Pancreas (tissue), 10 donors: Measurements from ENCODE around the gene FNDC3A. TPM values are rescaled to one million over a fixed set of nuclear protein-coding genes. Genes with fewer than 3 reads are reported as not detected.

ENCODE experiments used
- ATAC-seq, 4 donors: fragments of 200-7000 bp; cut with Tn5 transposase; one replicate each; pipeline versions ENCODE4 v1.8.0 to v1.9.1; 2020; ENCODE audit warnings: mild to moderate bottlenecking in 4 of 4, moderate library complexity in 4 of 4
- DNase-seq, 6 donors: peaks; one replicate each; pipeline ENCODE4 v3.0.0-alpha.2; 2020
- FAIRE-seq: peaks from 2 replicates; lab custom pipeline; 2012; peaks lifted over from hg19 to GRCh38; lab: Jason Lieb, UNC
- H3K27ac ChIP-seq, 4 donors: fragments of 200-600 bp; sonication (generic); 1 replicate in 3 of 4; 2 replicates in 1 of 4; pipeline versions ENCODE4 v1.5.0 to v1.8.0; 2020
- H3K27me3 ChIP-seq, 4 donors: fragments of 200-600 bp; one replicate each; pipeline ENCODE4 v1.8.0; 2021
- H3K36me3 ChIP-seq, 3 donors: fragments of 200-600 bp; sonication (generic) in 1 of 3; one replicate each; pipeline versions ENCODE4 v1.5.0 to v1.8.0; 2020 to 2021
- H3K4me1 ChIP-seq, 3 donors: fragments of 200-600 bp; one replicate each; pipeline ENCODE4 v1.8.0; 2021
- H3K4me3 ChIP-seq, 4 donors: fragments of 200-600 bp; sonication (generic) in 2 of 4; one replicate each; pipeline versions ENCODE4 v1.5.0 to v1.8.0; 2020 to 2021
- H3K9me3 ChIP-seq, 4 donors: fragments of 200-600 bp; one replicate each; pipeline ENCODE4 v1.8.0; 2021
- CTCF ChIP-seq, 4 donors: fragments of 200-600 bp; sonication (generic) in 3 of 4; IDR thresholded peaks; one replicate each; pipeline versions ENCODE4 v1.5.0 to v1.8.0; 2021; ENCODE audit warnings: antibody characterized with exemption in 4 of 4
- WGBS, 2 donors: extraction: QIAGEN DNeasy Blood & Tissue Kit; methylation state at CpG; one replicate each; pipeline ENCODE4 v1.1.7; 2013; 5-methylcytosine and 5-hydroxymethylcytosine counted together
- intact Hi-C, 3 donors: fragments of 100-400 bp; cut with DNase I; formaldehyde crosslinking; loops; one replicate each; pipeline versions ENCODE4 v1.11.1 to v1.14.2; 2022
- polyA plus RNA-seq, 2 donors: library from polyadenylated mRNA; stranded (reverse); fragments of 200-250 nt; gene quantifications; one replicate each; pipeline ENCODE4 v1.2.3, GENCODE V29; 2013
- total RNA-seq, 6 donors: library from RNA; stranded (reverse); fragmentation: NEBNext Ultra II Directional in 4 of 6; extraction: Animal tissue kit (Norgen Biotek cat#: 25700) in 4 of 6; gene quantifications; one replicate each; pipeline versions ENCODE4 v1.2.1 to v1.2.4, GENCODE V29; 2021 to 2023
- donor health status: healthy with polysubstance abuse.
- donor health status: DM: no; HTN: no; CAD: no; lungs with moderate emphysema.
- donor health status: DM: no; HTN: no; CAD: no.
- donor health status: control.
- donor health status: control.
- donor health status: Bipolar disorder and iron deficiency.
- donor health status: DM: yes; HTN: yes; CAD: no.
- donor health status: DM: no; HTN: no; CAD: no.
- donor health status: DM: no; HTN: no; CAD: no.
- donor health status: DM: yes; HTN: yes; CAD: no.

FNDC3A gene
- total and polyA plus RNA-seq, 8 donors, result 22.4 to 65.5 (median 47.2) TPM

- no peak overlapping the region for H3K4me3 ChIP-seq
- ATAC-seq, result no peak
- H3K27me3 ChIP-seq, result no peaks in the 10 kb centered on the region
- no peaks in the 10 kb centered on the region for H3K36me3 ChIP-seq
- intact Hi-C loops, result no loop called here
- 46 to 47% methylated on average over 4 of the region's 4 CpGs for WGBS, 2 donors
- TF ChIP-seq CTCF (IDR thresholded peaks at IDR 0.05), result no peak
- no peak overlapping the region for H3K27ac ChIP-seq
- no peak for FAIRE-seq
- H3K4me1 ChIP-seq, result no peaks in the 10 kb centered on the region
- DNase-seq, result no peak
- no peaks in the 10 kb centered on the region for H3K9me3 ChIP-seq
Observed at GRCh38 chr13:48949566-48950500, 25.9 kb upstream of the FNDC3A start.

GRCh38 chr13:48950501-48950875 is 25.2 kb upstream of the FNDC3A start:
- Histone ChIP-seq H3K27ac (no peak overlapping the region), H3K4me1 (no peaks in the 10 kb centered on the region), H3K27me3 (no peaks in the 10 kb centered on the region), H3K4me3 (no peak overlapping the region), H3K36me3 (no peaks in the 10 kb centered on the region), H3K9me3 (no peaks in the 10 kb centered on the region)
- DNase-seq (no peak), FAIRE-seq (no peak), ATAC-seq (peak in 1 of 4 donors; percentile 40)
- intact Hi-C loops, result no loop called here
- TF ChIP-seq CTCF (IDR thresholded peaks at IDR 0.05), result no peak
- WGBS, 2 donors, result 45 to 55% methylated on average over 1 of the region's 1 CpG

- no peak for ATAC-seq
- no peak overlapping the region for H3K4me3 ChIP-seq
- no peaks in the 10 kb centered on the region for H3K4me1 ChIP-seq
- no peaks in the 10 kb centered on the region for H3K9me3 ChIP-seq
- H3K27me3 ChIP-seq, result no peaks in the 10 kb centered on the region
- DNase-seq, result no peak
- no peaks in the 10 kb centered on the region for H3K36me3 ChIP-seq
- H3K27ac ChIP-seq, result no peak overlapping the region
- TF ChIP-seq CTCF (IDR thresholded peaks at IDR 0.05), result no peak
- 66 to 70% methylated on average over 6 of the region's 6 CpGs for WGBS, 2 donors
- intact Hi-C loops, result no loop called here
- no peak for FAIRE-seq
Observed at GRCh38 chr13:48954081-48954480, 21.6 kb upstream of the FNDC3A start.

- DNase-seq (no peak), FAIRE-seq (no peak), ATAC-seq (no peak)
- H3K4me1 ChIP-seq, result no peaks in the 10 kb centered on the region
- no peaks in the 10 kb centered on the region for H3K27me3 ChIP-seq
- no peaks in the 10 kb centered on the region for H3K9me3 ChIP-seq
- TF ChIP-seq CTCF (IDR thresholded peaks at IDR 0.05), result no peak
- no peaks in the 10 kb centered on the region for H3K36me3 ChIP-seq
- 50 to 75% methylated on average over 2 of the region's 2 CpGs for WGBS, 2 donors
- no peak overlapping the region for H3K4me3 ChIP-seq
- intact Hi-C loops, result no loop called here
- no peak overlapping the region for H3K27ac ChIP-seq
Observed at GRCh38 chr13:48955536-48955935, 20.2 kb upstream of the FNDC3A start.

- Histone ChIP-seq H3K36me3 (no peaks in the 10 kb centered on the region), H3K27ac (no peak overlapping the region), H3K27me3 (no peaks in the 10 kb centered on the region), H3K9me3 (no peaks in the 10 kb centered on the region), H3K4me3 (no peak overlapping the region), H3K4me1 (no peaks in the 10 kb centered on the region)
- WGBS, 2 donors, result 91 to 95% methylated on average over 2 of the region's 2 CpGs
- TF ChIP-seq CTCF (IDR thresholded peaks at IDR 0.05), result no peak
- no peak for ATAC-seq
- no peak for DNase-seq
- no peak for FAIRE-seq
- intact Hi-C loops, result no loop called here
Observed at GRCh38 chr13:48961379-48961778, 14.3 kb upstream of the FNDC3A start.
